Heart left ventricle (tissue), 16 donors: ENCODE measurements around the gene VWC2. TPM values are rescaled to one million over a fixed set of nuclear protein-coding genes. Genes with fewer than 3 reads are reported as not detected.

Experiments
- ATAC-seq, 4 donors: fragments of 200-7000 bp; cut with Tn5 transposase; one replicate each; pipeline ENCODE4 v1.9.1; 2020 to 2022; ENCODE audit warnings: moderate library complexity in 4 of 4, mild to moderate bottlenecking in 3 of 4, moderate number of reproducible peaks in 1 of 4
- DNase-seq, 5 donors: peaks; one replicate each; pipeline ENCODE4 v3.0.0-alpha.2; 2020
- H3K27ac ChIP-seq, 12 donors: fragments of 200-600 bp; sonication (generic) in 4 of 12; one replicate each; pipeline versions ENCODE4 v1.5.0 to v1.8.0; 2016 to 2022; ENCODE audit warnings: mild to moderate bottlenecking in 2 of 12
- H3K27me3 ChIP-seq, 9 donors: fragments of 200-600 bp; sonication (generic) in 2 of 9; one replicate each; pipeline versions ENCODE4 v1.5.1 to v1.8.0; 2016 to 2022; ENCODE audit warnings: mild to moderate bottlenecking in 3 of 9
- H3K36me3 ChIP-seq, 9 donors: fragments of 200-600 bp; sonication (generic) in 2 of 9; one replicate each; pipeline versions ENCODE4 v1.5.0 to v1.8.0; 2018 to 2022; ENCODE audit warnings: mild to moderate bottlenecking in 2 of 9
- H3K4me1 ChIP-seq, 12 donors: fragments of 200-600 bp; sonication (generic) in 4 of 12; one replicate each; pipeline versions ENCODE4 v1.5.0 to v1.8.0; 2016 to 2022; ENCODE audit warnings: mild to moderate bottlenecking in 3 of 12
- H3K4me3 ChIP-seq, 12 donors: fragments of 200-600 bp; sonication (generic) in 4 of 12; one replicate each; pipeline versions ENCODE4 v1.5.0 to v1.8.0; 2017 to 2022; ENCODE audit warnings: mild to moderate bottlenecking in 9 of 12, moderate library complexity in 4 of 12
- H3K9me3 ChIP-seq, 12 donors: fragments of 200-600 bp; sonication (generic) in 4 of 12; one replicate each; pipeline versions ENCODE4 v1.5.0 to v1.8.0; 2016 to 2022; ENCODE audit warnings: mild to moderate bottlenecking in 1 of 12
- CTCF ChIP-seq, 12 donors: fragments of 200-600 bp; sonication (generic) in 4 of 12; IDR thresholded peaks; one replicate each; pipeline versions ENCODE4 v1.5.0 to v1.8.0; 2018 to 2022; ENCODE audit warnings: antibody characterized with exemption in 12 of 12, mild to moderate bottlenecking in 5 of 12
- POLR2A ChIP-seq, 2 donors: fragments of 450-650 bp; IDR thresholded peaks; one replicate each; pipeline ENCODE4 v1.6.1; 2017; ENCODE audit warnings: antibody characterized with exemption in 2 of 2, mild to moderate bottlenecking in 2 of 2, moderate library complexity in 2 of 2
- WGBS, 4 donors: extraction: QIAGEN DNeasy Blood & Tissue Kit in 2 of 4; methylation state at CpG; one replicate each; pipeline versions ENCODE4 v1.1.5 to v1.1.7; 2013 to 2018; 5-methylcytosine and 5-hydroxymethylcytosine counted together
- intact Hi-C, 10 donors: fragments of 100-400 bp; cut with DNase I; formaldehyde crosslinking; loops; one replicate each; pipeline versions ENCODE4 v1.11.1 to v1.14.2; 2022
- polyA plus RNA-seq, 2 donors: library from polyadenylated mRNA; stranded (reverse); fragments of 200-250 nt; gene quantifications; one replicate each; pipeline ENCODE4 v1.2.3, GENCODE V29; 2013
- total RNA-seq, 9 donors: library from RNA; depleted of rRNA in 2 of 9; stranded (reverse); fragments of >200 nt in 2 of 9; fragmentation: NEBNext Ultra II Directional in 3 of 9; extraction: Animal tissue kit (Norgen Biotek cat#: 25700) in 3 of 9; gene quantifications; one replicate each; pipeline versions ENCODE4 v1.1.0 to v1.2.4, GENCODE V29; 2016 to 2023
- donor health status: ischemic (EF 13 %, LVEDD 7.1; RV severe dilation, severe dysfunction).
- donor health status: healthy with polysubstance abuse.
- donor health status: DM: no; HTN: yes; CAD: no.
- donor health status: DM: no; HTN: no; CAD: no.
- donor health status: ischemic (EF 25% LVEDD 6.9; RV normal size, moderate dysfunction).
- donor health status: ischemic (EF 25% LVEDD 5.7; RV mildly dilated, moderate dysfunction).
- donor health status: healthy.
- donor health status: DM: yes; HTN: yes; CAD: no.
- donor health status: ischemic (EF 35%, LVEDD 5.7; RV mildly dilated, moderate dysfunction).
- donor health status: nonischemic (EF 11% LVEDD 7.7; RV severe dilation, severe dysfunction).
- donor health status: DM: yes; HTN: yes; CAD: no.
- donor health status: PGD.
- donor health status: ischemic (EF 29% LVEDD 5.4; RV normal size, mild dysfunction).
- donor health status: nonischemic (EF 23%, LVEDD 6.1; RV moderate dilation, normal function).

VWC2 gene
- total and polyA plus RNA-seq, 11 donors: 2.3 to 10.1 (median 6.7) TPM

GRCh38 chr7:49852619-49853462 lies 79.4 kb downstream of the VWC2 start:
- peak overlapping the region in 1 of 12 donors; percentile 11 for H3K27ac ChIP-seq

GRCh38 chr7:49855281-49855980 lies 82.0 kb downstream of the VWC2 start:
- ATAC-seq (no peak), DNase-seq (no peak)
- intact Hi-C loops: loop anchor here in 6 of 10 donors (10.0 kb wide), 4 partner anchors 371 to 1561 kb away; no protein-coding TSS in a partner anchor
- Histone ChIP-seq H3K27ac (no peak overlapping the region), H3K4me3 (no peak overlapping the region), H3K36me3 (no peaks in the 10 kb centered on the region), H3K9me3 (no peaks in the 10 kb centered on the region), H3K27me3 (no peaks in the 10 kb centered on the region), H3K4me1 (peaks cover 0 to 21% (median 1%) of the 10 kb centered on the region in 12 donors)
- TF ChIP-seq POLR2A (IDR thresholded peaks at IDR 0.05) (no peak), CTCF (IDR thresholded peaks at IDR 0.05) (no peak)
- 41 to 42% (median 42%) methylated on average over 7 of the region's 7 CpGs for WGBS, 4 donors

More at GRCh38 chr7:49852619-49853462, 79.4 kb downstream of the VWC2 start:
- ATAC-seq: peak; percentile 44 to 82 (median 68)
- Histone ChIP-seq H3K4me3 (no peak overlapping the region), H3K27me3 (no peaks in the 10 kb centered on the region), H3K36me3 (no peaks in the 10 kb centered on the region), H3K9me3 (no peaks in the 10 kb centered on the region), H3K4me1 (peaks cover 0 to 24% (median 1%) of the 10 kb centered on the region in 12 donors)
- no peak for DNase-seq
- WGBS, 4 donors: 38 to 45% (median 39%) methylated on average over 9 to 11 of the region's 11 CpGs
- intact Hi-C loops: loop anchor here in 6 of 10 donors (5.0 to 10.0 kb wide), 7 partner anchors 61 to 1558 kb away; no protein-coding TSS in a partner anchor
- TF ChIP-seq CTCF (IDR thresholded peaks at IDR 0.05): peak; percentile 41 to 73 (median 70)
- no peak for TF ChIP-seq POLR2A (IDR thresholded peaks at IDR 0.05)

GRCh38 chr7:49860293-49860692 lies 86.9 kb downstream of the VWC2 start:
- TF ChIP-seq POLR2A (IDR thresholded peaks at IDR 0.05) (no peak), CTCF (IDR thresholded peaks at IDR 0.05) (no peak)
- Histone ChIP-seq H3K4me1 (peaks cover 0 to 6% (median 0%) of the 10 kb centered on the region in 12 donors), H3K27me3 (no peaks in the 10 kb centered on the region), H3K9me3 (no peaks in the 10 kb centered on the region), H3K4me3 (no peak overlapping the region), H3K36me3 (no peaks in the 10 kb centered on the region), H3K27ac (no peak overlapping the region)
- DNase-seq (no peak), ATAC-seq (no peak)
- WGBS, 4 donors: 72 to 86% (median 80%) methylated on average over 1 of the region's 1 CpG
- intact Hi-C loops: no loop called here
